Aorta (tissue), 5 donors: ENCODE data around the gene GTF2F2. TPM values are rescaled to one million over a fixed set of nuclear protein-coding genes. Genes with fewer than 3 reads are reported as not detected.
"Not testable (repeated sequence)": the region's sequence is repeated elsewhere in the genome, so short reads cannot be mapped to it uniquely, and the experiment has no call there.

Experiments used
- ATAC-seq: fragments of 200-7000 bp; cut with Tn5 transposase; one replicate; pipeline ENCODE4 v1.9.1; 2022; ENCODE audit warnings: moderate library complexity; ENCODE audit not compliant: low FRiP score
- DNase-seq, 2 donors: peaks; one replicate each; pipeline ENCODE4 v3.0.0-alpha.2; 2020
- H3K27ac ChIP-seq, 2 donors: one replicate each; pipeline ENCODE4 v1.5.1; 2013; ENCODE audit warnings: low read length in 2 of 2, mild to moderate bottlenecking in 2 of 2, moderate library complexity in 2 of 2, control low read depth in 1 of 2, inconsistent platforms in 1 of 2, low read depth in 1 of 2
- H3K27me3 ChIP-seq, 2 donors: one replicate each; pipeline ENCODE4 v1.6.1; 2013; ENCODE audit warnings: control low read depth in 1 of 2, low read length in 1 of 2, mild to moderate bottlenecking in 1 of 2, moderate library complexity in 1 of 2; ENCODE audit not compliant: insufficient read depth in 2 of 2, control insufficient read depth in 1 of 2
- H3K36me3 ChIP-seq, 2 donors: one replicate each; pipeline ENCODE4 v1.6.1; 2013; ENCODE audit warnings: control low read depth in 1 of 2, low read length in 1 of 2, mild to moderate bottlenecking in 1 of 2; ENCODE audit not compliant: insufficient read depth in 2 of 2, control insufficient read depth in 1 of 2
- H3K4me1 ChIP-seq, 2 donors: one replicate each; pipeline ENCODE4 v1.6.1; 2013; ENCODE audit warnings: low read length in 2 of 2, control low read depth in 1 of 2, mild to moderate bottlenecking in 1 of 2, moderate library complexity in 1 of 2; ENCODE audit not compliant: insufficient read depth in 2 of 2, control insufficient read depth in 1 of 2
- H3K4me3 ChIP-seq, 2 donors: one replicate each; pipeline ENCODE4 v1.5.1; 2013; ENCODE audit warnings: low read length in 2 of 2, control low read depth in 1 of 2, mild to moderate bottlenecking in 1 of 2
- H3K9me3 ChIP-seq: one replicate; pipeline ENCODE4 v1.6.1; 2013; ENCODE audit warnings: mild to moderate bottlenecking, low read length; ENCODE audit not compliant: control insufficient read depth
- WGBS, 2 donors: extraction: QIAGEN DNeasy Blood & Tissue Kit; methylation state at CpG; one replicate each; pipeline ENCODE4 v1.1.7; 2013; 5-methylcytosine and 5-hydroxymethylcytosine counted together
- intact Hi-C, 2 donors: fragments of 100-400 bp; cut with DNase I; formaldehyde crosslinking; loops; one replicate each; pipeline versions ENCODE4 v1.14.2 to v1.15.0; 2022
- polyA plus RNA-seq, 2 donors: library from polyadenylated mRNA; stranded (reverse); fragments of 200-250 nt; gene quantifications; one replicate each; pipeline ENCODE4 v1.2.3, GENCODE V29; 2013
- total RNA-seq, 2 donors: library from RNA; stranded (reverse); fragmentation: NEBNext Ultra II Directional; extraction: Animal tissue kit (Norgen Biotek cat#: 25700); gene quantifications; one replicate each; pipeline ENCODE4 v1.2.1, GENCODE V29; 2021
- donor health status: healthy with polysubstance abuse.
- donor health status: Bipolar disorder and iron deficiency.
- donor health status: DM: no; HTN: no; CAD: no.
- donor health status: DM: no; HTN: no; CAD: no.
- donor health status: DM: yes; HTN: yes; CAD: no.

The GTF2F2 gene
- total and polyA plus RNA-seq, 4 donors = 10.5 to 16.5 (median 12.4) TPM

DNA sequence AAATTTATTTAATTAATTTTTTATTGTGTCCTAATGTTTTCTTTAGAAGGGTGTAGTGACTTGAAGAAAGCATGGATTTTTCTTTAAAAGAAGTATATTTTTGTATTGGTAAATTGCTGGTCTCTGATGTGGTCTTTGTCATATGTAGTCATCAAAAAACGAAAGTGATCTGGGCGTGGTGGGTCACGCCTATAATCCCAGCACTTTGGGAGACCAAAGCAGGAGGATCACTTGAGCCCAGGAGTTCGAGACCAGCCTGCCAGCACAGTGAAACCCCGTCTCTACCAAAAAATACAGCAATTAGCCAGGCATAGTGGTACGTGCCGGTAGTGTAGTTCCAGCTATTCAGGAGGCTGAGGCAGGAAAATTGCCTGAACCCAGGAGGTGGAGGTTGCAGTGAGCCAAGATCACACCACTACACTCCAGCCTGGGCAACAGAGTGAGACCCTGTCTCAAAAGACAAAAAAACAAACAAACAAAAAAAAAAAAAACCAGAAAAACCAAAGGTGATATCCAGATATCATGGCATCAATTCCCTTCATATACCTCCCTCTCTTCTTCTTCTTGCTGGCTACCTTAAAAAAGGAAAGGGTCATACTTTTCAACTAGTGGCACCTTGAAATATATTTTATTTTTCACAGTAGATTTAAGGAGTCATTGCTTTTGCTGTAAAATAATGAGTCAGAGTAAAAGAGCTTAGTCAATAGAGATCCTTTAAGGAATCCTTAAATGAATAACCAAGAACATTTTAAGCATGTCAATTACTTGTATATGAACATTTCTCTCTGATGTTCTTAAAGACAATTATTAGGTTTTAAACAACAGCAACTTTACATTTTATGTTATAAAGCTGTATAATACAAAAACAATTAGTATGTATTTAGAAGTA, 60.6 kb downstream of the GTF2F2 start:
- no peak for DNase-seq
- Histone ChIP-seq H3K4me1 (peaks cover 0 to 3% of the 10 kb centered on the region in 2 donors), H3K27ac (no peak overlapping the region), H3K4me3 (no peak overlapping the region), H3K27me3 (no peaks in the 10 kb centered on the region), H3K9me3 (no peaks in the 10 kb centered on the region), H3K36me3 (no peaks in the 10 kb centered on the region)
- intact Hi-C loops = no loop called here
- ATAC-seq = no peak
- 97% methylated on average over 7 of the region's 7 CpGs for WGBS, 2 donors

DNA sequence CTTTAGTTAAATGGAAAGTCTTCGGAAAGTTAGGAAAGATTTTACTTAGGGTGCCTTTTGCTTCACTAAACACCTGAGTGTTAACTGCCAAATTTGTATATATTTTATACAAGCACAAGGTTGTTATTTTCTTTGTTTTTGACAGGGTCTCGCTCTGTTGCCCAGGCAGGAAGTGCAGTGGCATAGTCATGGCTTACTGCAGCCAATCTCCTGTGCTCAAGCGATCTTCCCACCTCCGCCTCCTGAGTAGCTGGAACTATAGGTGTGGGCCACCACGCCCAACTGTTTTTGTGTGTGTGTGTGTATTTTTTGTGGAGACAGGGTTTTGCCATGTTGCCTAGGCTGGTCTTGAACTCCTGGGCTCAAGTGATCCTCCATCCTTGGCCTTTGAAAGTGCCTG, 64.4 kb downstream of the GTF2F2 start:
- no peak for DNase-seq
- Histone ChIP-seq H3K4me1 (no peaks in the 10 kb centered on the region), H3K9me3 (no peaks in the 10 kb centered on the region), H3K36me3 (peaks cover 0 to 1% of the 10 kb centered on the region in 2 donors), H3K4me3 (no peak overlapping the region), H3K27ac (no peak overlapping the region), H3K27me3 (no peaks in the 10 kb centered on the region)
- no peak for ATAC-seq
- WGBS, 2 donors = 94 to 96% methylated on average over 5 of the region's 5 CpGs
- intact Hi-C loops = no loop called here

DNA sequence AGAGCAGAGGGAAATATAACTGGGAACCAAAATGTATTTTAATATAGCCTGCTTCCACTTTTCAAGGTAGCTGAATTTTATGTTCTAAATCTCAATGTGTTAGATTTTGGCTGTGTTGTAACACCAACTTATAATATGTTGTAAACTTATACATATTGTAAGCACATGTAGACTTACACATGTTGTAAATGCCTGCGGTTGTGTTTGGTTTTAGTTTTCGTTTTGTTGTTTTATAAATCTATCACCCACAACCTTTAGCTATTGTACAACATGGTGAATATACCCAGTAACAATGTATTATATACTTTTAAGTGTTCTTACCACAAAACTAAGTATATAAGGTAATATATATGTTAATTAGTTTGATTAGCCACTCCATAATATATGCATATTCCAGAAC, 65.0 kb downstream of the GTF2F2 start:
- Histone ChIP-seq H3K9me3 (no peaks in the 10 kb centered on the region), H3K36me3 (peaks cover 0 to 1% of the 10 kb centered on the region in 2 donors), H3K4me1 (no peaks in the 10 kb centered on the region), H3K4me3 (no peak overlapping the region), H3K27ac (no peak overlapping the region), H3K27me3 (no peaks in the 10 kb centered on the region)
- intact Hi-C loops = no loop called here
- ATAC-seq = no peak
- DNase-seq = no peak
- 91 to 93% methylated on average over 2 of the region's 2 CpGs for WGBS, 2 donors

DNA sequence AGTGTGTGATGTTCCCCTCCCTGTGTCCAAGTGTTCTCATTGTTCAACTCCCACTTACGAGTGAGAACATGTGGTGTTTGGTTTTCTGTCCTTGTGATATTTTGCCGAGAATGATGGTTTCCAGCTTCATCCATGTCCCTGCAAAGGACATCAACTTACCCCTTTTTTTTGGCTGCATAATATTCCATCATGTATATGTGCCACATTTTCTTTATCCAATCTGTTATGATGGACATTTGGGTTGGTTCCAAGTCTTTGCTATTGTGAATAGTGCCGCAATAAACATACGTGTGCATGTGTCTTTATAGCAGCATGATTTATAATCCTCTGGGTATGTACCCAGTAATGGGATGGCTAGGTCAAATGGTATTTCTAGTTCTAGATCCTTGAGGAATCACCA, 68.8 kb downstream of the GTF2F2 start:
- ATAC-seq, H3K27me3 ChIP-seq, intact Hi-C loops, H3K27ac ChIP-seq, H3K36me3 ChIP-seq, H3K9me3 ChIP-seq, DNase-seq, H3K4me3 ChIP-seq, H3K4me1 ChIP-seq: not testable (repeated sequence)
- WGBS, 2 donors = 99 to 100% methylated on average over 4 of the region's 4 CpGs

DNA sequence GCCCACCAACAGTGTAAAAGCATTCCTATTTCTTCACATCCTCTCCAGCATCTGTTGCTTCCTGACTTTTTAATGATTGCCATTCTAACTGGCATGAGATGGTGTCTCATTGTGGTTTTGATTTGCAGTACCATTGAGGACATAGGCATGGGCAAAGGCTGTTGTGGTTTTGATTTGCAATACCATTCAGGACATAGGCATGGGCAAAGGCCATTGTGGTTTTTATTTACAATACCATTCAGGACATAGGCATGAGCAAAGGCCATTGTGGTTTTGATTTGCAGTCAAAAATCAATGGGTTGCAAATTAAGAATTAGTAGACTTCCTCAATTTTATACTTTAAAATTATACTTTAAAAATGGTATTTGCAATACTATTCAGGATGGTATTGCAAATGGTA, 69.2 kb downstream of the GTF2F2 start:
- H3K4me3 ChIP-seq, DNase-seq, H3K4me1 ChIP-seq, H3K27me3 ChIP-seq, H3K9me3 ChIP-seq, intact Hi-C loops, ATAC-seq, H3K36me3 ChIP-seq, H3K27ac ChIP-seq: not testable (repeated sequence)

DNA sequence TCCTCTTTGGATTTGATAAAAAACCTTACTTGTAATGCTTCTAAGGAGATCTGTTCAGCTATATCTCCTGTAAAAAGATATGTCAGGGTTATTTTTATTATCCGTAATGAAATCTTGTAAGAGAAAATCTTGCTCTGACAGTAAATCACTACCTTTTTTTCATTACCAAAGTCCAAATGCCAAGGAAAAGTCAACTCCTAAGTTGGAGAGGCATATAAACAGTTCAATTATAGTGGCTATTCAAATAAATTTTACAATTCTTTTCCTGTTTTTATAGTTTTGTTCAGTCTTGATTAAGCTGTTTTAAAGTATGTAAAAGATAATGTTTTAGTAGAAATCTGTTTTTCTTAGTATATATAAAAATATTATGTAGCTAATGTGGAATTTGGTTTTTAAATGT, 71.6 kb downstream of the GTF2F2 start:
- intact Hi-C loops = loop anchor here in 1 of 2 donors (5.0 kb wide), 2 partner anchors 45 to 90 kb away; no protein-coding TSS in a partner anchor
- Histone ChIP-seq H3K36me3 (peaks cover 0 to 1% of the 10 kb centered on the region in 2 donors), H3K4me3 (no peak overlapping the region), H3K4me1 (no peaks in the 10 kb centered on the region), H3K9me3 (no peaks in the 10 kb centered on the region), H3K27ac (no peak overlapping the region), H3K27me3 (no peaks in the 10 kb centered on the region)
- ATAC-seq (no peak), DNase-seq (no peak)
- WGBS, 2 donors = 44 to 53% methylated on average over 1 of the region's 1 CpG

DNA sequence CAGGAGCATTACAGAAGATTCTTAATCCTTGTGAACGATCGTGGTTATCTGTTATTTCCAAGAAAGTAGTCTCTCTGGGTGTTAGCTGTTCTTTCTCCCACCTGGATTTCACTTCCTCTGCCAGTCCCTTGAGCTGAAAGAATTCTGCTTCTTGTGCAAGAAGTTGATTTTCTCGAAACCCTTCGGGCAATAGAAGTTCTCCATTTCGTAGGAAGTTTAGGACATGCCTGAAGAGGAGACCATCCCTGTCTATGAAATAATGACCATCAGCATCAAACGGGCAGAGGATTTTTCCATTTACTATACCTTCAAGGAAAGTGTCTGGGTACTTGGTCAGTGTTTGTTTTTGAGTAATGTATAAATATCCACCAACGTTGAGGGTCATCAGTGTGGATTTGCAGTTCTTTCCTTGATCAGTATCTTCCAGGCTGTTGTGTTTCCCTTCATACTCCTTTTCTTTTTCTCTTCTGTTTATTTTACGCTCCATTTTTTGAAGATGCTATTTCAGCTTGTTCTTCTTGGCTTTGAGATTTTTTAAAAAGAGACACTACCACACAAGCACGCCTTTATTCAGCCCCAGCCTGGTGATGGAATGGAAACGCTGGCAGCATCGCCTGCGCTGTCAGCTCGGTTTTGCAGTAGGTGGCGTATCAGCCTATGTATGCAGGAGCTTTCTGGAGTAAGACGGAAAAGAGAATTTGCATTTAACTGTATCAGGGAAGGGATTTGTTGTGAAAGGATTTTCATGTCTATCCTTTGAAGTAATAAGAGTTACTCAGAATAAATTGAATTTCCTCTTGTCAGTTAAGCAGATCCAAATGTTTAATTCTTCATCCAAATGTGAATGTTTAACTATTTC, 74.0 kb downstream of the GTF2F2 start:
- Histone ChIP-seq H3K27me3 (no peaks in the 10 kb centered on the region), H3K4me1 (no peaks in the 10 kb centered on the region), H3K27ac (no peak overlapping the region), H3K4me3 (no peak overlapping the region), H3K36me3 (no peaks in the 10 kb centered on the region), H3K9me3 (no peaks in the 10 kb centered on the region)
- intact Hi-C loops = loop anchor here in 1 of 2 donors (5.0 kb wide), 2 partner anchors 43 to 88 kb away; no protein-coding TSS in a partner anchor
- DNase-seq (peak; percentile 53 to 72), ATAC-seq (peak; percentile 71)
- 41 to 51% methylated on average over 15 of the region's 15 CpGs for WGBS, 2 donors

DNA sequence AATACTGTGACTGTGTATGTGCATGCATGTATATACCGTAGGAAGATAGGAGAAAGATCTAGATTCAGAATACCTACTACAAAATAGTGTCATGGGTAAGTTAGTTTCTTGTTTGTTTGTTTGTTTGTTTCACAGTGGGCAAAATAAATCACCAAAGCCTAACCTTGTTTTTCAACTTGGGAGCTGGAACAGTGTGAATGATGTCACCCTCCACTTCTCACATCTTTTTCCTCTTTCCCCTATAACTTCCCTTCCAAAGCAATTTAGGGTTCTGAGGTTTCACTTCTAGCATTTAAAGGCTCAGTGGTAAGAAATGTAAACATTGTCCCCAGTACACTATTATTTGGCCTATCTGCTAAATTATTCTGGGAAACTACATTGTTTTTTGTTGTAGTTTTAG, 75.1 kb downstream of the GTF2F2 start:
- Histone ChIP-seq H3K4me3 (no peak overlapping the region), H3K9me3 (no peaks in the 10 kb centered on the region), H3K4me1 (no peaks in the 10 kb centered on the region), H3K27ac (no peak overlapping the region), H3K27me3 (no peaks in the 10 kb centered on the region), H3K36me3 (no peaks in the 10 kb centered on the region)
- DNase-seq = no peak
- WGBS, 2 donors = 92 to 97% methylated on average over 1 of the region's 1 CpG
- no peak for ATAC-seq
- intact Hi-C loops = no loop called here
